HG02588 (cell line): ENCODE measurements around the gene WAS.
"Not testable (repeated sequence)": the region's sequence is repeated elsewhere in the genome, so short reads cannot be mapped to it uniquely, and the experiment has no call there.

ENCODE experiments used
- ATAC-seq: cut with Tn5 transposase; IDR thresholded peaks from one replicate; pipeline ENCODE4 v1.9.1; 2021; ENCODE audit warnings: mild to moderate bottlenecking, moderate library complexity; ENCODE audit not compliant: unreplicated experiment

WAS gene

DNA sequence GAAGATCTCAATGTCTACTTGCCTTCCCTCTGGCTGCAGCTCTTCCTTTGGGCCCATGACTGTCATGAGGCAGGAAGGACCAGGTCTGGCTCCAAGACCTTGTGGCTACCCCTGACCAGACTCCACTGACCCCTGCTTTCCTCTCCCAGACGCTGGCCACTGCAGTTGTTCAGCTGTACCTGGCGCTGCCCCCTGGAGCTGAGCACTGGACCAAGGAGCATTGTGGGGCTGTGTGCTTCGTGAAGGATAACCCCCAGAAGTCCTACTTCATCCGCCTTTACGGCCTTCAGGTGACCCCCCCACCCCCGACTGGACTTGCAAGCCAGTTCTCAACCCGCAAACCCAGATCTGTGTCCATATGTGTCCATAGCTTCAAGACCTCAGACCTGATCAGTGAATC lies 535 bp downstream of the WAS start:
- no peak for ATAC-seq

DNA sequence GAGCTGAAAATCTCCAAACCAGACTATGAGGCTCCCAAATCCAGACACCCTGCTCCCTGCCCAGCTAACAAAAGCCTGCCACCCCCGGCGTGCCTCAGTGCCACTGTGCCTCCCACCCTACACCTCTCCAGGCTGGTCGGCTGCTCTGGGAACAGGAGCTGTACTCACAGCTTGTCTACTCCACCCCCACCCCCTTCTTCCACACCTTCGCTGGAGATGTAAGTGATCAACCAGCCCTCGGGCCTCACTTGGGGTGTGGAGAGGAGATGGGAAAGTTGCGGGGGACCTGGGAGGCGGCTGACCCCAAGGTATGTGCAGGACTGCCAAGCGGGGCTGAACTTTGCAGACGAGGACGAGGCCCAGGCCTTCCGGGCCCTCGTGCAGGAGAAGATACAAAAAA lies 1.8 kb downstream of the WAS start:
- ATAC-seq, result no peak

DNA sequence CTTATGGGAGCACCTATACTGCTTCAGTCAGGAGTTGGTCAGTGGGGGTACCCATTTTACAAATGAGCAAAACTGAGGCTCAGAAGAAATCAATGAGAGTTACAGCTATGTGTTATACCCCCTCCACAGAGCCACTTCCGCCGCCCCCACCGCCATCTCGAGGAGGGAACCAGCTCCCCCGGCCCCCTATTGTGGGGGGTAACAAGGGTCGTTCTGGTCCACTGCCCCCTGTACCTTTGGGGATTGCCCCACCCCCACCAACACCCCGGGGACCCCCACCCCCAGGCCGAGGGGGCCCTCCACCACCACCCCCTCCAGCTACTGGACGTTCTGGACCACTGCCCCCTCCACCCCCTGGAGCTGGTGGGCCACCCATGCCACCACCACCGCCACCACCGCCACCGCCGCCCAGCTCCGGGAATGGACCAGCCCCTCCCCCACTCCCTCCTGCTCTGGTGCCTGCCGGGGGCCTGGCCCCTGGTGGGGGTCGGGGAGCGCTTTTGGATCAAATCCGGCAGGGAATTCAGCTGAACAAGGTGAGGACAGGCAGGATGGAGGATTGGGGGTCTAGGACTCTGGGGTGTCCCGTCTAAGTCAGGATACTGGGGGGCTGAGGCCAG lies 5.0 kb downstream of the WAS start:
- no peak for ATAC-seq

DNA sequence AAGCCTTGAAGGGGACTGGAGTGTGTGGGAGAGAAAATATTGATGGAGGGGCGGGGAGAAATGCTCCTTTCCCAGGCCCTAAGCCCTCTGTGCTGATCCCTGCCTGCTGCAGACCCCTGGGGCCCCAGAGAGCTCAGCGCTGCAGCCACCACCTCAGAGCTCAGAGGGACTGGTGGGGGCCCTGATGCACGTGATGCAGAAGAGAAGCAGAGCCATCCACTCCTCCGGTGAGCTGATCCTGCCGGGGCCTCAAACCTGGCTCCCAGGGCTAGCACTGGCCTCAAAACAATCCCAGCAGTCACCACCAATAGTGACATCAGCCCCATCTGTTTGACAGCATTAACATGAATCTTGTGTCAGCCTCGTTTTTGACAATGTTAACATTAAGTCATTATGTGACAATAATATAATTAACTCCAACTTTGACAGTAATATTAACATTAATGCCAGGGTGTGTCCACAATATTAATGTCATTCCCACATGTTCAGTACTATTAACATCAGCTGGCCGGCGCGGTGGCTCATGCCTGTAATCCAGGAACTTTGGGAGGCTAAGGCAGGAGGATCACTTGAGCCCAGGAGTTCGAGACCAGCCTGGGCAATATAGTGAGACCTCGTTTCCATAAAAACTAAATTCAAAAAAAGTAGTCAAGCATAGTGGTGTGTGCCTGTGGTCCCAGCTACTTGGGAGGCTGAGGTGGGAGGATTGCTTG lies 5.8 kb downstream of the WAS start:
- no peak for ATAC-seq

DNA sequence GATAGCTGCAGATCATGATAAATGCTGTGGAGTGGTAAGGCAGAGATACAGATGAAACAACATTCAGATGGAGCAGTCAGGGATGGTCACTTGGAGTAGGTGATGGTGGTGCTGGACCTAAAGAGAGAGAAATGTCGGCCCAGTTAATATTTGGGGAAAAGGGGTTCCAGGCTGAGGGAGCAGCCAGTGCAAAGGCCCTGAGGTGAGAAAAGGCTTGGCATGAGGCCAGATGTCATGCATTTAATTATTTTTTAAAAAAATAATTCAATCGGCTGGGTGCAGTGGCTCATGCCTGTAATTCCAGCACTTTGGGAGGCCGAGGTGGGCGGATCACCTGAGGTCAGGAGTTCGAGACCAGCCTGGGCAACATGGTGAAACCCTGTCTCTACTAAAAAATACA lies 8.1 kb downstream of the WAS start:
- not testable (repeated sequence) for ATAC-seq

DNA sequence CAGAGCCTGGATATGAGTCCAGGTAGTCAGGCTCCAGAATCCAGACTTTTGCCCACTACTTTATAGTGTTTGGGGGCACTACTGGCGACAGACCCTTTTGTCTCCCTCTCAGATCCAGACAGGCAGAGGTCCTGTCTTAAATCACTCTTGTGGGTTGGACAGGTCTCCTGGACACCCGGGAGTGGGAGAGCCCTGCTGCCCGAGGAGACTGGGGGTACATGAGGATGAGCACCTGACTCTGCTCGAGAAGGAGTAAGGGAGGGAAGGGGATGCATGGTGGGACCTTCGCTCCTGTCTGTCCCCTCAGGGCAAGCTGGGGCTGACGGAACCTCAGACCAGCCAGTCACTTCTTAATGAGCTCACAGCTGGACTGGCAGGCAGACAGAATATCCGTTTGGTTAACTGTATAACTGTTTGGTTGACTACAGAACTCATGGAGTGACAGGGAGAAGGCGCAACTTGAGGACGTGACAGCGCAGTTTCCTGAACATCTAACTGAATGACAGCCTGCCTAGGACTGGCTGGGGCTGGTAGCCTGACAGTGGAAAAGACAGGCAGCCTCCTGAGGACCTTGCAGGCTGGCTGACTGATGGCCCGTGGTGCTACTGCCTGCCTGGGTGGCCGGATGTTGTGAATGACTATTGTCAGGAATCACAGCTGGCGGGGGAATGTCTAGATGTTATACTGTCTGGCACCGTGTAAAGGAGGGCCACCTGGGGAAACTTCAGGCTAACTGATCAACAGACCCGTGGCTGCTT lies 11.4 kb downstream of the WAS start:
- no peak for ATAC-seq

DNA sequence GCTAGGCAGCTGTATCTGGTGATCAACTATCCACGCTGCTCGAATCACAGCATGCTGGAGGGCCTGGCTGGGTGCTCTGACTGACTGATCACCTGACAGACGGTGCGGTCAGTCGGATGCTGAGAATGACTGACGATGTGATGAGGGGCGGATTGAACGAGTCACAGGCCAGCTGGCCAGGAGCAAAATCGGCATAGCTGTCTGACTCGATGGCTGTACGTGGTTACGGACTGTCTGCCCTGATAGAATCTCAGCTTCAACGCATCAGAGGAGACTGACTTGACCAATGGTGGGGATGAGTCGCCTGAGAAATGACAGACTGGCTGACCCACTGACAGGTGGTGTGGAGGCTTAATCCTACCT lies 11.9 kb downstream of the WAS start:
- ATAC-seq, result no peak

DNA sequence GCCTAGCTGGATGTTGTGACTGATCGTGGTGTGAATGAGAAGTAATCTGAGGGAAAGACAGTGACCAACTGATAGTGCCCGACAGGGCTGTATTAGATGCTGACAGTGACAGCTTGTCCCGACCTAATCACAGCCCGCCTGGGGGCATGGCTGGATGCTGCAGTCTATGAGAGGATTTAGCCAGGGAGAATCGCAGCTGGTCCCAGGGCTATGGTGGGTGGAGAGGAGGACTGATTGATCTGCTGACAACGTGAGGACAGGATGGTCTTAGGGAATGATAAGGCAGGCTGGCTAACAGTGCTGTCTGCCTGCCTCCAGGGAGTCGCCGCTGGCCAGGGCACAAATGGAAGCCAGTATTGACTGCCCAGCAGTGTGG lies 12.3 kb downstream of the WAS start:
- ATAC-seq, result no peak

DNA sequence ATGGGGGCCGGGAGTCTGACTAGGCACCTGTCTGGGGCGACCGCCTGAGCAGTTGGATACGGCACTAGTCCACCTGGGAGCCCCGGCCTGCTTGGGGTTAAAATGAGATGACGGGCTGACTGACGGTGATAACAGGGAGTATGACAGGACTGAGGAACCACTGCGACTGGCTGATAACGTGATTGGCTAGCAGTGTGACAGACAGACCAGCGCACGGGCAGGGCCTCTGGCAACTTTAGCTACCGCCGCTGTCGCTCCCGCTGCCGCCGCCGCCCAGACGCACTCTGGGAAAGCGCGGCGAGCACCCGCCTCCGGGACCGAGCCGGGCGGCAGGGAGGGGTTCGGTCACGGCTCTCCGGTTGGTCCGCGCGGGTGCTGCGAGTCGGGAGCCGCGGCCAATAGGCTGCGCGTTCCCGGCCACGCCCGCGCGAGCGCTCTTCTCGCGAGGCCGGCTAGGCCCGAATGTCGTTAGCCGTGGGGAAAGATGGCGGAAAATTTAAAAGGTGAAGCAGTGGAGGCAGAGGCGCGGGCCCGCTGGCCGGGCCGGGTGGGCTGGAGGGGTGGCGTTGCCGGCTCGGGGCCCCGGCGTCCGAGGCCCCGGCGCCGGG lies 12.8 kb downstream of the WAS start, which contains the start of gene SUV39H1:
Gene SUV39H1, plus strand, starts transcription at position 434 of the 608 bp plus-strand sequence. Its CDS starts 51 bp downstream, at position 485.
- ATAC-seq, result peak; percentile 87

DNA sequence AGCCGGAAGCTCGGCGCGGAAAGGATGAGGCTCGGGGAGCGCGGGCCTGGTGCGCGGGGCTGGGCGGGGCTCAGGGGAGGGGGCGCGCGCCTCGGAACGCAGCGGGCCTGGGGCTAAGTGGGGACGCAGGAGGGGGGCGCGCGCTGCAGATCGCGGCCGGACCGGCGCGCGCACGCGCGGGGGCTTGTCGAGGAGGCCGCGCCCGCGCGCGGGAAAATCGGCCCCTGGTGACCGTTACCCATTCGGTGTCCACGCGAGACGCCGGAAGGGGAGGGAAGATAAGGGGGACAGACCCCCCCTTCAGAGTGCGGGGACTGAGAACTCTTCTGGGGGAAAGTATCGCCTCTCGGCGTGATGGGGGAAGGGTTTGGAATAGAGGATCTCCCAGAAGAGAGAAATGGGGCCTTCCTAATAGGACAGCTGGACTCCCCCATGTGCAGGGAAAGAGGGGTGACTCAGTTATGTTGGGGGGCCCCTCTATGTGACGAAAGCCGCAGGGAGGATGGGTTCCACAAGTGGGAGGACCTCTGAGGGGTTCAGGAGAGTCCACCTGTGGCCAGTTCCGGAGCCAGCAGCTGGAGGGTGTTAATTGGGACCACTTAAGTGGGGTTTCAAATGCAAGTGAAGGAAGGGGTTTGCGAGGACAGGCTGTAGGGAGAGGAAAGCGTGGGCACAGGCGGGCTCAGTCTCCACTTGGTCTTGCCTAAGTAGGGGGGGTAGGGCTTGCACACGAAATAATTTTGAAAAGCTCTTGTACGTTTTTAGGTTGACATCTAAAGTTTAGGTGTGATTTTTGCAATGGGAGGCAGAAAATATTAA lies 13.5 kb downstream of the WAS start:
- ATAC-seq, result peak; percentile 9

DNA sequence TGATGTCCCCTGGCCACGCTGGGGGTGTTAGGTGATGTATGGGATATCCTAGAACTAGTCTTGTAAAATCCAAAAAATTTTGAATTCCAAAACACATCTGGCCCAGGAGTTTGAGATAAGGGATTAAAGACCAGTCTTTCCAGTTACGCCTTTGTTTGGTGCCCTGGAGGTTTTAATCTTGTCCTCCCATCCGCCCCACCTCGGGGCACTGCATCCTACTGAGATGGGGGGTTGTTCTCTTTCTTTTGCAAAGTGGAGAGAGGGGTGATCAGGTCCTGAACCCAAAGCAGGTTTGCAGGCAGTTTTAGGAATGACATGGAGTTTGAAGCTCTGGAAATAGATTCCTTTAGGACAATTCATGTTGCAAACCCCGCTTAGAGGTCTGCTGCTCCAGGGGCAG lies 14.7 kb downstream of the WAS start:
- no peak for ATAC-seq

DNA sequence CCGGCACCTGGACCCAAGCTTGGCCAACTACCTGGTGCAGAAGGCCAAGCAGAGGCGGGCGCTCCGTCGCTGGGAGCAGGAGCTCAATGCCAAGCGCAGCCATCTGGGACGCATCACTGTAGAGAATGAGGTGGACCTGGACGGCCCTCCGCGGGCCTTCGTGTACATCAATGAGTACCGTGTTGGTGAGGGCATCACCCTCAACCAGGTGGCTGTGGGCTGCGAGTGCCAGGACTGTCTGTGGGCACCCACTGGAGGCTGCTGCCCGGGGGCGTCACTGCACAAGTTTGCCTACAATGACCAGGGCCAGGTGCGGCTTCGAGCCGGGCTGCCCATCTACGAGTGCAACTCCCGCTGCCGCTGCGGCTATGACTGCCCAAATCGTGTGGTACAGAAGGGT lies 16.6 kb downstream of the WAS start:
- no peak for ATAC-seq

DNA sequence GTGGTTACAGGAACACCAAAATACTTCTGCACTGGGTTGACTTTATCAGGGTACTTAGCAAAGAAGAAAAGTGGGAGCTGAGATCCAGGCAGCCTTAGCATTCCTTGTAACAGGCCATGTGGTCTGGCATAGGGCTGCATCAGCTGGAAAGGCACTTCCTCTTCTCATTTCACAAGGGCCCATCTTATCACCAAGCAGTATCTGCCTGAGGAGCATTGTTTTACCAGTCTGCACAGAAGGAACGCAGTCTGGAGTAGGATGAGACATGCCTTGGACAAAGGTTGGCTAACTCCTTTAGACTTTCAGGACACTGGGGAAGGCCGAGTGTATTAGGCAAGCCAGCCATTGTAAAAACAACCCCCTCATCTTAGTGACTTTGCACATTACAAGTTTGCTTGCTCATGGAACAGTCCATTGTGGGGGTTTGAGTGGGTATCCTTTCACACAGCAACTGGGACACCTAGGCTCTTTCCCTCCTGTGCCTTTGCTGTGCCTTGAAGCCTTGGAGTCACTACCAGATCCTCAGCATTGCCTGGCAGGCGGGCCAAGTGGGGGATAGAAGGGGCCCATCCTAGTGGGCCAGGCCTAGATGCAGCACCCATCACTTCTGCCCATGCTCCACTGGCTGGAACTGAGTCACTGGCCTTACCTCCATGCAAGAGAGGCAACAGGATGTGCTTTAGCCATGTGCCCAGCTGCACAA lies 17.5 kb downstream of the WAS start:
- ATAC-seq, result no peak

DNA sequence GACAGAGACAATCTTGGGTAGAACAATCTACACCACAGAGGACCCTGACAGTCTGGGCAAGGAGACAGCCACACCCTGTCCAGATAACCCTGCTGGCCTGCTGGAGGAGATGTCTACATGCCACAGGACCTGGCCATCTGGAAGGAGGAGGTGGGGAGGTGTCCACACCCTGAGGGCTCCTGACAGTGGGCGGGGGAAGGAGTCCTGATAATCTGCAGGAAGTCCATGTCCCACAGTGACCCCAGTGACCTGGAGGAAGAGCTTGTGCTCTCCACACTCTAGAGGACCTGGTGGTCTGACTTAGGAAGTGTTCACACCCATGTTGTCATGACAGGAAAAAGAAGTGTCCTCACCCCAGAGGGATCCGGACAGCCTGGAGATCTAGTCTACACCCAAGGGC lies 18.4 kb downstream of the WAS start:
- ATAC-seq, result no peak

DNA sequence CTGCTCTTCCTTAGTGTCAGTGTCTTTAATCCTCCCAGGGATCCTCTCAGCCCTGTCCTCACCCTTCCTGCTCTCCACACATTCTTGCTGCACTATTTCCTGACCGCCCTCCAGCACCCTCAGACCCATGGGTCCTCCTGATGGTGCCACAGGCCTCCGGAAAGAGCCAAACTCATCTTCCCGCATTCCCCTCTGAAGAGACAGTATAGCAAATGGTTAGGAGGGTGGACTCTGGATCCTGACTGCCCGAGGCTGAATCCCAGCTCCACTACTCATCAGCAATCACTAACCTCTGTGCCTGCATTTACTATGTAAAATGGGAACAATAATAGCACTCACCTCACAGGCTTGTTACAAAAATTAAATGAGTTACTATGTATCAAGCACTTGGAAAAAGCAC lies 19.1 kb downstream of the WAS start:
- no peak for ATAC-seq

DNA sequence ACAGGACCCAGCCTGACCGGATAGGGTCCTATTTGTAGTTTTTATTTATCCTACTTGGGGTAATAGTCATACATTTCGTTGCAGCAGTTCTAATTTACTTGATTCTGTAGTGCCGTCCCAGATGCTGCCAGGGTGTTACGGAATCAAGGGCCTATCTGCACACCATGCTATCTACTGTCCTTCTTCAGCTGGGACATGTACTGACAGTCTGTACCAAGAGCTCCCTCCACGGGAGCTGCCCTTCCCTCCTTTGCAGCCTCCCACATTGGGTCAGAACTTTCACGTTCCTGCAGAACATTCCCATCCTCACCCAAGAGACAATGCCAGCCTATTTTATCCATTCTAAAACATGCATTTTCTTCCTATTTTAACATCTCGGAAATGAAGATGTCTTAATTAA lies 19.6 kb downstream of the WAS start:
- no peak for ATAC-seq

DNA sequence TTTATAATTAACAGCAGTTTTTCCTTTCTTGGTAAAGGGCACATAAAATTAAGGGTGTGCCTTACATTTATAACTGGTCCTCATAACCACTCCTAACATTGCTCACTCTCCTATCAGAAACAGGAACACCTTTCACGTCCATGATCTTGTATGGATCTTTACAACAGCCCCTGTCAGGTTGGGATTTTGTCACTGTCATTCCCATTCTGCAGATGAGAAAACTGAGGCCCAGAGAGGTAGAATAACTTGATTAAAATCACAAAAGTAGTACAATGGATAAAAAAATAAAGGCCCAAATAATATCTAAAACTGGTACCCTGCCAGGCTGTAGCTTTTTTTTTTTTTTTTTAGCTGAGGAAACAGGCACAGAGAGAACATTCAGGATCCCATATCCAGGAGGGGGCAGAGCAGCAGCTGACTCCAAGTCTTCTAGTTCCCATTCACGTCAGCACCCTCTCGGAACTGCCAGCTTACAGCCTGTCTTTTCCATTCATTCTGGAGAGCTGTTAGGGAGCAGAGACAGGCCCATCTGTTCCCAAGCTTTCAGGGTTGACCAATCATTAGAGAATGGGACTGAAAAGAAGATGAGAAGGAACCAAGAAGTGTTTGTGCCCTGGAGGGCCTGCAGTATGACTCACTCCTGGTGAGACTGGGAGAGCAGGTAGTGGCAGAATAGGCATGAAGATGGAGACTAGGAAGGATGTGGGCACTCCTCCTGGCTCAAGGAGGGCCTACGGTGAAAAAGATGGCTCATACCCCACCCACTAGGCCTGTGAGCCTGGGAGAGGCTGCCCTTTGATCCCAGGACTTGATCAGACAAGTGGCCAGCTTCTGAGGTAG lies 20.3 kb downstream of the WAS start:
- ATAC-seq, result no peak

DNA sequence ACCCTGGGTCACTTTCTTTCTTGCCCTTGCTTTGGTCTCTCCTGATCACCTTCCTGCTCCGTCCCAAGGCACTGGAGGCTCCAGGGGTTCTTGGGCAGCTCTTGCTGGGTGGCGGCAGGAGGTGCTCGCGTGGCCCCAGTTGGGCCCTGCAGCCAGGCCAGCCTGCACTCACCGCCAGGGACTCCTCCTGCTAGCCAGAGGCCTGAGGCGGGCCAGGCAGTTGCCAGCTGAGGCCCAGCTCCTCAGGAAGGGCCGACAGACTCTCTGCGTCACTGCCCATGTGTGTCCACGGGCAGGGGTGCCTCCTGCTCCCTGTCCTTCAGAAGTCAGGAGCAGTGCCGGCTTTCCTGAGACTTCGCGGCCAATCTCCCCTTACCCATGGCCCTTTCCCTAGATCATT lies 22.3 kb downstream of the WAS start:
- ATAC-seq, result no peak

DNA sequence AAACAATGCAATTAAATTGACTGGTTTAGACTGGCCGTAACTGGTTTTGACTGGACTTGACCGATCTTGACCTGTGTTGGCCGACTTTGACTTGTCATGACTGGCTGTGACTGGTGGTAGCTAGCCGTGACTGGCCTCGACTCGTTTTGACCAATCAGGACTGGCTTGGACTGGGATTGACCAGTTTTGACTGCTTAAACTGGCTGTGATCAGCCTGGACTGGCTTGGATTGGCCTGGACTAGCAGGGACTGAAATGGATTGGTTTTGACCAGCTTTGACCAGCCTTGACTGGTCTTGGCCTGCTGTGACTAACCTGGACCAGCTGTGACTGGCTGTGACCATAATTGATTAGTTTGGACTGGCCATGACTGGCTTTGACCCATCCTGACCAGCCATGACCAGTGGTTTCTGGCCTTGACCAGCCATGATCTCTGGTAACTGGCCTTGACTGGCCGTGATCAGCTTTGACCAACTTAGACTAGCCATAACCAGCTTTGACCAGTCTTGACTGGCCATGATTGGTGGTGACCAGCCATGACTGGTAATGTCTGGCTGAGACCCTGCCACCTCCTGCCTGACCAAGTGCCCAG lies 26.0 kb downstream of the WAS start:
- no peak for ATAC-seq
